ENCODE results near the gene ABCC6.
"Not testable (repeated sequence)": the region's sequence is repeated elsewhere in the genome, so short reads cannot be mapped to it uniquely, and the experiment has no call there.

Gene ABCC6

DNA sequence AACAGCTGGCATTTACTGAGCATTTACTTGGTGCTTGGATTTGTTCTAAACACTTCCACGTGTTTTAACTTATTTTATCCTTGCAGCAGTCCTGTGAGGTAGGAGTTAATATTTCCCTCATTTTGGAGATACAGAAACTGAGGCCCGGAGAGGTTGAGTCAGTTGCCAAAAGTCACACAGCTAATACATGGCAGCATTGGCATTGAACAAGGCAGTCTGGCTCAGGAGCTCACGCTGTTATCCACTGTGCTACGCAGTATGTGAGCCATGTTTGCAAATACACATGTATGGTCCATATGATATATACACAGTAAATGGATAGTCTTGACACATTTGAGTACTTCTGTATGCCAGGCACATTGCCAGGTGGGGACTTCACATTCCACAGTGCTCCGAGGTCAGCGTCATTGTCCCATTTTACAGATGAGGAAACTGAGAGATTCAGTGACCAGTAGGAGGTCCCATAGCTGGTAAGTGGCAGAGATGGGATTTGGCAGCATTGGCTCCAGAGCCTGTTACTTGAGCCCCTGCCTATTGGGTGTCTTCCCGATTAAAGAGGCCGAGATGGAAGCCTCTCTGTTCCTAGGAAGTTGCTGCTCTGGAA lies 110.7 kb downstream of the ABCC6 start:
- no peak for DNase-seq (ENCODE audit: low read depth in 2 of 2)

DNA sequence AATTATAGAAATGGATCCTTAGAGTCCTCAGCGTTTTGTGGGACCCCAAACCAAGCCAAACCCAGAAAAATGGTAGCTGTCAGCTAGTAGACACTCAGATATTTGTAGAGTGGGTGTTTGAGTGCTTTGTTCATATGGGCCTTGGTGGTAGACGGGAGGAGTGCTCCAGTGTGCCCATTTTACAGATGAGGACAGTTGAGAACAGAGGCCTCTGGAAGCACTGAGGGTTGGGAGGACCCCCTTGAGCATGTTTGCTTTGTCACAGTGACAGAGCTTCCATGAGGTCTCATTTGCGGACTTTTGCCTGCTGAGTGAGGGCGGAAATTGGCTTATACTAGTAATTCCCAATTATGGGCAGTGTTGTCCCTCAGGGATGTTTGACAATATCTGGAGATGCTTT lies 111.7 kb downstream of the ABCC6 start:
- DNase-seq (ENCODE audit: low read depth in 2 of 2), result no peak

DNA sequence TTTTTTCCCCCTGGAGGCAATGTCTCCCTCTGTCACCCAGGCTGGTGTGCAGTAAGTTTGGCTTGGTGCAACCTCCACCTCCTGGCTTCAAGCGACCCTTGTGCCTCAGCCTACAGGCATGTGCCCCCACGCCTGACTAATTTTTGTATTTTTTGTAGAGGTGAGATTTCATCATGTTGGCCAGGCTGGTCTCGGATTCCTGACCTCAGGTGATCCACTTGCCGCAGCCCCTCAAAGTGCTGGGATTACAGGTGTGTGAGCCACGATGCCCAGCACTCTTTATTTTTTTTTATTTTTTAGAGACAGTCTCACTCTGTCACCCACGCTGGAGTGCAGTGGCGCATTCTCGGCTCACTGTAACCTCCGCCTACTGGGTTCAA lies 113.2 kb downstream of the ABCC6 start:
- no peak for DNase-seq (ENCODE audit: low read depth in 2 of 2)

DNA sequence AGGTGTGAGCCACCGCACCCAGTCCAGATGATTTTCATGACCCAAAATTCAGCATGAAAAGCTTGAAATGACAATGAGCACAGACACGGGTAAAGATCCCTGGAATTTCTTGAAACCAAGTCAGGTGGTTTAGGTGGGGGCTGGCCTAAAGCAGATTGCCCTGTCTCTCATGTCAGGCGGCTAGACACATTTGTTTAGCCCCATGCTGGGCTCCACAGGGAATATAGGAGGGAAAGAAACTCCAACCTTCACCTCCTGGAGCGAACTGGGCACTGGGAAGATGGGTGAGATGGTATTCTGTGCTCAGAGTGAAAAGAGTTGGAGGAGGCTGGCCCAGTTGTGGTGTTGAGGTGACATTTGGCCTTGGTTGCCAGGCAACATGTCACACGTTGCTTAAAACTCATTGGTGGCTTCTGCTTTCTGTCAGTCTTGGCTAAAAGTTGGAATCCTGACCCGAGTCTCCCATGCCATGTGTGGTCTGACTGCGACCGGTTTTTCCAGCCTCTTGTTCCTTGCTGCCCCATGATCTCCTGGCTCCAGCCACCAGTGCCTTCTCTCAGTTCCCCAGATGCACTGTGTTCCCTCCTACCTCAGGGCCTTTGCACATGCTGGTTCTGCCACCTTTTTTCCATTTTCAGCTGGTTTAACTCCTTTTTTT lies 113.7 kb downstream of the ABCC6 start:
- DNase-seq (ENCODE audit: low read depth in 2 of 2), result no peak

DNA sequence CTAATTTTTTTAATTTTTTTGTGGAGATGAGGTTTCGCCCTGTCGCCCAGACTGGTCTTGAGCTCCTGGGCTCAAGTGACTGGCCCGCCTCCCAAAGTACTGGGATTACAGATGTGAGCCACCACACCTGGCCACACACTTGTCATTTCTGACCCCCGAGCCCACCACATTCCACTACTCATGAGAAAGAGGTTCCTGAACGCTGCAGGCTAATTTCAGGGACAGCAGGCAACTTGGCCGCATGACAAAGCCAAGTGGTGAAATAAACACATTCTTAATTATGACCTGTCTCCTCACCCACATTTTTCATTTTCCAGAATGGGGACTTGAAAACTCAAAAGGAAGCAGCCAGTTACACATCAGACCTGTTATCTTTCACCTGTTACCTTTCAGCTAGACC lies 114.5 kb downstream of the ABCC6 start:
- DNase-seq (ENCODE audit: low read depth in 2 of 2), result no peak

DNA sequence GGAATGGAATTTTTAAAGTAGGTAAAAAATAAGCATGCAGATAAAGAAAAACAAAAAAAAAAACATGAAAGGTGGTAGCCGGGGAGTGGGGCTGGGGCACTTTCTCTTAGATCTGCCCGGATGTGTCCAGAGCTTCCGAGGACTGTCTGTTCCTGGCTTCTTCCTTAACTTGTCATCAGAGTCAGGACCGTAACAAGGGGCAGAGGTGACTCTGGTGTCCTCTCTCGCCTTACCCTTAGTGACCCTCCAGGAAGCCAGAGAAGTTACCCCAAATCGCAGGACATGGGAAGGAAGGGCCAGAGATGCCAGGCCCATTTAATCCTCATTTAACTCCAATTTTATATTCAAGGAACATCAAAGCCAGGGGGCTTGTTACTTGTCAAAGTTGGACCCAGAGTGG lies 115.5 kb downstream of the ABCC6 start:
- no peak for DNase-seq (ENCODE audit: low read depth in 2 of 2)

DNA sequence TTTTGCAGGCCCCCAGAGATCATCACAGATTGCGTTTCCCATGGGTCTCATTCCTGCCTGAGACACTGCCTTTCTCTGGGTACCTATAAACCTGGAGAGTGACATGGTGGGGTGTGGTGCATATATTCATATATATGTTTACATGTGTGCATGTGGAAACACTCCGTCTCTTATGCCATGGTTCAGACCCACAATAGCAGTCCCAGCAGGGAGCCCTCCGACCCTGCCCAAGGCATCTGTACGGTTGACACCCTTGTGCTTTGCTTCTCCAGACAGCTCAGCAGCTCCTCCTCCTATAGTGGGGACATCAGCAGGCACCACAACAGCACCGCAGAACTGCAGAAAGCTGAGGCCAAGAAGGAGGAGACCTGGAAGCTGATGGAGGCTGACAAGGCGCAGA lies 116.8 kb downstream of the ABCC6 start:
- DNase-seq (ENCODE audit: low read depth in 2 of 2), result no peak

DNA sequence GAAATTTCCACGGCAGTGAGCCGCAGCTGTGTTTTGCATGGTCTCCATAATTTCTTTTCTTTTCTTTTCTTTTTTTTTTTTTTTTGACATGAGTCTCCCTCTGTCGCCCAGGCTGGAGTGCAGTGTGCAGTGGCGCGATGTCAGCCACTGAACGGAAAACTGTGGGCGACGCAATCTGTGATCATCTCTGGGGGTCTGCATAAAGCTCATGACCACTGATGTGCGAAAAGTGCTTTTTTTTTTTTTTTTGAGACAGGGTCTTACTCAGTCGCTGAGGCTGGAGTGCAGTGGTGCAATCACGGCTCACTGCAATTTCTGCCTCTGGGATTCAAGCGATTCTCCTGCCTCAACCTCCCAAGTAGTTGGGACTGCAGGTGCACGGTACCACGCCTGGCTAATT lies 117.6 kb downstream of the ABCC6 start:
- DNase-seq (ENCODE audit: low read depth in 2 of 2), result no peak

DNA sequence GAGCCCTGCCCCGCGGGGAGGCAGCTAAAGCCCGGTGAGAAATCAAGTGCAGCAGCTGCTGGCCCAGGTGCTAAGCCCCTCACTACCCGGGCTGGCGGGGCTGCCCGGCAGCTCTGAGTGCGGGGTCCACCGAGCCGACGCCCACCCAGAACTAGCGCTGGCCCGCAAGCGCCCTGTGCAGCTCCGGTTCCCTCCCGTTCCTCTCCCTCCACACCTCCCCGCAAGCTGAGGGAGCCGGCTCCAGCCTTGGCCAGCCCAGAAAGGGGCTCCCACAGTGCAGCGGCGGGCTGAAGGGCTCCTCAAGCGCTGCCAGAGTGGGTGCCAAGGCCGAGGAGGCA lies 118.5 kb downstream of the ABCC6 start:
- DNase-seq (ENCODE audit: low read depth in 2 of 2), result not testable (repeated sequence)

DNA sequence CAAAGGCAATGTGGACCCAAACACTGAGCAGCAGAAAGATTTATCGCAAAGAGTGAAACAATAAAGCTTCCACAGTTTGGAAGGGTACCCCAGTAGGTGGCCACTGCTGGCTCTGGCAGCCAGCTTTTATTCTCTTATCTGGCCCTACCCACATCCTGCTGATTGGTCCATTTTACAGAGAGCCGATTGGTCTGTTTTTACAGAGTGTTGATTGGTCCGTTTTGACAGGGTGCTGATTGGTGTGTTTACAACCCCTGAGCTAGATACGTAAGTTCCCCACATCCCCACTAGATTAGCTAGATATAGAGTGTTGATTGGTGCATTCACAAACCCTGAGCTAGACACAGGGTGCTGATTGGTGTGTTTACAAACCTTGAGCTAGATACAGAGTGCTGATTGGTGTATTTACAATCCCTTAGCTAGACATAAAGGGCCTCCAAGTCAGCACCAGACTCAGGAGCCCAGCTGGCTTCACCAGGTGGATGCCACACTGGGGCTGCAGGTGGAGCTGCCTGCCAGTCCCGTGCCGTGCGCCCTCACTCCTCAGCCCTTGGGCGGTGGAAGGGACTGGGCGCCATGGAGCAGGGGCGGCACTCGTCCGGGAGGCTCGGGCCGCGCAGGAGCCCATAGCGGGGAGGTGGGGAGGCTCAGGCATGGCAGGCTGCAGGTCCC lies 119.0 kb downstream of the ABCC6 start:
- DNase-seq (ENCODE audit: low read depth in 2 of 2), result not testable (repeated sequence)

DNA sequence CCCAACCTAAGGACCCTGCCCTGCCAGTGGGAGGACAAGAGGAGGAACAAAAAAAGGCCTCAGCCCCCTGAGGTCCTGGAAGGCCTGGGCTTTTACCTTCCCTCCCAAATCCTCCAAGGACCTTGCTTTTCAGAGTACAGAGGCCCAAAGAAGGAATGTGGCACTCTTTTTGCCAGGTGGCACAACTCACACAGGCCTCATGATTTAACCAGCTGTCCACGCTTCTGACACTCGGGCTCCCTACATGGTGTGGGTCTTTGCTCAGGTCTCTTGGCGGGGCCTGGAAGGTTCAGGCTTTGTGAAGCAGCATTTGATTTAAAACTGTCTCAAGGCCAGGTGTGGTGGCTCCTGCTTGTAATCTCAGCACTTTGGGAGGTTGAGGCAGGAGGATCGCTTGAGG lies 120.6 kb downstream of the ABCC6 start:
- no peak for DNase-seq (ENCODE audit: low read depth in 2 of 2)

DNA sequence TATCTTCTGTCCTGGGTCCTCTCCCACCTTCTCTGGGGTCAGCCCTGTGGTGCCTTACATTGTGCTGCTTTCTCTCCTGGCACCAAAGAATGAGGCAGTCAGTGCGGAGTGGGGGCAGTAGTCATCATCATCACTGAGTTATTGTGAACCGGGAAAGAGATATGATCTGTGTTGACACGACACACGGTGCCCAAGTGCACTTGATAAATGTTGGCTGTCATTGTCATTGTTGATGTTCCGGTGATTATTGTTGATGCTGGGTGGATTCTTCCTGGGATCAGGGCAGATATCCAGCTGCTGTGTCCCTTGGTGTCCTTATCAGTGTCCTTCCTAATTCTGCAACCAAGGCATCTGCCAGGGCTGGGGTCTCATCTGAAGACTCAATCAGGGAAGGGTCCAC lies 121.7 kb downstream of the ABCC6 start:
- no peak for DNase-seq (ENCODE audit: low read depth in 2 of 2)

DNA sequence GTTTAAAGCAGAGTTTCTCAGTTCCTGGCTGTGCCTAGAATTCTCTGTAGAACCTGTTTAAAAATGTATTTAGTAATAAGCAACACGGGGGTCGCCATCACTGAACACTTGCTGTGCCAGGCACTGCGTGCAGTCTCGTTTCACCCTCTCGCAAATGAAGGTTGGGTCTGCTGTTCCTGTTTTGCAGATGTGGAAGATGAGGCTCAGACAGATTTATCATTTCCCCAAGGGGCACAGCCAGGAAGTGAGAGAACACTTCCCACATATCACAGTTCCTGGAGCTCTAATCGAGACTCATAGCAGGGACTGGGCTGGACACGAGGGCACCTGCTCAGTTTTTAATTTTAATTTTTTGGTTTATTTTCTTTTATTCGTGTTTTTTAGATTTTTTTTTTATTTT lies 122.7 kb downstream of the ABCC6 start:
- DNase-seq (ENCODE audit: low read depth in 2 of 2), result no peak

DNA sequence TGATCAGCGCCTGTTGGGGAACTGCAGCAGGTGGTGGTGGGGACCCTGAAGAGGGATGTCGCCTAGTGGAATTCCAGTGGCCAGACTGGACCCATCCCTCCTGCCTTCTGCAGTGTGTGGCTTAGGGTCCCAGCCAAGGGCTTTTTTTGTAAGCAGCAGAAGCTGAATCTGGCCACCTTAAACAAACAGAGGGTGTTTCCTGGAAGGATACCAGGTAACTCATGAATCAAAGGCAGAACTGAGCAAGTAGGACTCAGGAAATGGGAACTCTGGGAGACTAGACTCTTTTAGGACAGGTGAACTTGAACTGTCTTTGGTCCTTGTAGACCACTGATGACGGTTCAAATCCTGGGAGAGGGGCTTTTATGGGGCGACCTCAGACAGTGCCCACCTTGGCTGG lies 124.0 kb downstream of the ABCC6 start:
- no peak for DNase-seq (ENCODE audit: low read depth in 2 of 2)

Measured in stimulated activated CD4-positive, alpha-beta T cell treated with anti-CD3 and anti-CD28 coated beads, Interleukin-1b, Interleukin-23, amount 100 ng/mL, for 4 hours (primary cell).